Astrocyte (in vitro differentiated cells and primary cell): ENCODE results near the gene CHCHD2. TPM values are rescaled to one million over a fixed set of nuclear protein-coding genes. Genes with fewer than 3 reads are reported as not detected.
A peak's percentile ranks its signal among the peaks of the same experiment; 100 is the strongest.
"Not testable (repeated sequence)": the region's sequence is repeated elsewhere in the genome, so short reads cannot be mapped to it uniquely, and the experiment has no call there.

ENCODE experiments used
- DNase-seq: peaks from one replicate; pipeline ENCODE4 v3.0.0-alpha.2; 2010; ENCODE audit warnings: low read depth
- FAIRE-seq: peaks from 2 replicates; lab custom pipeline; 2011; peaks lifted over from hg19 to GRCh38; lab: Jason Lieb, UNC
- H2AFZ ChIP-seq: 2 replicates; pipeline ENCODE4 v1.6.0; 2012; ENCODE audit warnings: low read depth, low read length, inconsistent platforms
- H3K27ac ChIP-seq: 2 replicates; pipeline ENCODE4 v1.5.1; 2011; ENCODE audit warnings: low read depth, low read length, inconsistent platforms
- H3K27me3 ChIP-seq: 2 replicates; pipeline ENCODE4 v1.6.0; 2011; ENCODE audit warnings: low read length, inconsistent platforms; ENCODE audit not compliant: insufficient read depth
- H3K36me3 ChIP-seq: 2 replicates; pipeline ENCODE4 v1.5.1; 2011; ENCODE audit warnings: low read length, inconsistent platforms; ENCODE audit not compliant: insufficient read depth
- H3K4me1 ChIP-seq: 2 replicates; pipeline ENCODE4 v1.5.1; 2011; ENCODE audit warnings: low read length, inconsistent platforms; ENCODE audit not compliant: insufficient read depth
- H3K4me2 ChIP-seq: 2 replicates; pipeline ENCODE4 v1.6.0; 2012; ENCODE audit warnings: low read length, inconsistent platforms
- H3K4me3 ChIP-seq: 2 replicates; pipeline ENCODE4 v1.5.1; 2011; ENCODE audit warnings: low read depth, mild to moderate bottlenecking, low read length, inconsistent platforms; ENCODE audit not compliant: insufficient read depth
- H3K79me2 ChIP-seq: 2 replicates; pipeline ENCODE4 v1.6.0; 2012; ENCODE audit warnings: mild to moderate bottlenecking, low read length, inconsistent platforms; ENCODE audit not compliant: insufficient read depth
- H3K9ac ChIP-seq: 2 replicates; pipeline ENCODE4 v1.6.0; 2012; ENCODE audit warnings: mild to moderate bottlenecking, low read length, inconsistent platforms
- H3K9me3 ChIP-seq: 2 replicates; pipeline ENCODE4 v1.5.1; 2012; ENCODE audit warnings: low read depth, mild to moderate bottlenecking, low read length, inconsistent platforms; ENCODE audit not compliant: insufficient read depth
- H4K20me1 ChIP-seq: 2 replicates; pipeline ENCODE4 v1.6.0; 2012; ENCODE audit warnings: low read length, inconsistent platforms; ENCODE audit not compliant: insufficient read depth
- H3K27ac Mint-ChIP-seq: one replicate; pipeline ENCODE4 v1.8.0; 2021; ENCODE audit warnings: mild to moderate bottlenecking, mixed read lengths; ENCODE audit not compliant: unreplicated experiment
- H3K27me3 Mint-ChIP-seq: one replicate; pipeline ENCODE4 v1.8.0; 2021; ENCODE audit warnings: low read depth, mixed read lengths; ENCODE audit not compliant: unreplicated experiment
- H3K36me3 Mint-ChIP-seq: one replicate; pipeline ENCODE4 v1.8.0; 2021; ENCODE audit warnings: low read depth, mixed read lengths; ENCODE audit not compliant: unreplicated experiment
- H3K4me1 Mint-ChIP-seq: one replicate; pipeline ENCODE4 v1.8.0; 2021; ENCODE audit warnings: low read depth, mixed read lengths; ENCODE audit not compliant: unreplicated experiment
- H3K4me3 Mint-ChIP-seq: one replicate; pipeline ENCODE4 v1.8.0; 2021; ENCODE audit warnings: mild to moderate bottlenecking, moderate library complexity, mixed read lengths; ENCODE audit not compliant: unreplicated experiment
- H3K9me3 Mint-ChIP-seq: one replicate; pipeline ENCODE4 v1.8.0; 2021; ENCODE audit warnings: mild to moderate bottlenecking, mixed read lengths; ENCODE audit not compliant: unreplicated experiment
- EZH2 ChIP-seq: IDR thresholded peaks from 2 replicates; pipeline ENCODE4 v1.6.1; 2012; ENCODE audit warnings: mild to moderate bottlenecking, low read length, inconsistent platforms; ENCODE audit not compliant: insufficient read depth
- total RNA-seq: library from RNA; stranded (reverse); gene quantifications from 2 replicates; pipeline ENCODE4 v1.2.1, GENCODE V29; 2021
- TF ChIP-seq, protein P1 (sequence below): IDR thresholded peaks from 2 replicates; pipeline ENCODE4 v1.5.1; 2011; ENCODE audit warnings: low read depth, mild to moderate bottlenecking, inconsistent platforms, low read length, moderate library complexity; ENCODE audit not compliant: insufficient read depth

Gene CHCHD2
- total RNA-seq, 1 donor from 2014 or later: not detected

- Histone ChIP-seq H3K27me3 (no peaks in the 10 kb centered on the region), H3K4me3 (no peak overlapping the region), H3K9ac (no peak overlapping the region), H3K36me3 (peaks cover 42% of the 10 kb centered on the region), H3K4me2 (no peak overlapping the region), H3K4me1 (peaks cover 6% of the 10 kb centered on the region), H3K79me2 (peaks cover 21% of the 10 kb centered on the region), H4K20me1 (peaks cover 23% of the 10 kb centered on the region), H3K9me3 (no peaks in the 10 kb centered on the region), H2AFZ (no peak overlapping the region), H3K27ac (no peak overlapping the region)
- no peaks in the 10 kb centered on the region for H3K27me3 Mint-ChIP-seq
- H3K4me3 Mint-ChIP-seq: no peak overlapping the region
- no peaks in the 10 kb centered on the region for H3K36me3 Mint-ChIP-seq
- no peak for DNase-seq
- TF ChIP-seq EZH2: no peak
- TF ChIP-seq, protein P1, sequence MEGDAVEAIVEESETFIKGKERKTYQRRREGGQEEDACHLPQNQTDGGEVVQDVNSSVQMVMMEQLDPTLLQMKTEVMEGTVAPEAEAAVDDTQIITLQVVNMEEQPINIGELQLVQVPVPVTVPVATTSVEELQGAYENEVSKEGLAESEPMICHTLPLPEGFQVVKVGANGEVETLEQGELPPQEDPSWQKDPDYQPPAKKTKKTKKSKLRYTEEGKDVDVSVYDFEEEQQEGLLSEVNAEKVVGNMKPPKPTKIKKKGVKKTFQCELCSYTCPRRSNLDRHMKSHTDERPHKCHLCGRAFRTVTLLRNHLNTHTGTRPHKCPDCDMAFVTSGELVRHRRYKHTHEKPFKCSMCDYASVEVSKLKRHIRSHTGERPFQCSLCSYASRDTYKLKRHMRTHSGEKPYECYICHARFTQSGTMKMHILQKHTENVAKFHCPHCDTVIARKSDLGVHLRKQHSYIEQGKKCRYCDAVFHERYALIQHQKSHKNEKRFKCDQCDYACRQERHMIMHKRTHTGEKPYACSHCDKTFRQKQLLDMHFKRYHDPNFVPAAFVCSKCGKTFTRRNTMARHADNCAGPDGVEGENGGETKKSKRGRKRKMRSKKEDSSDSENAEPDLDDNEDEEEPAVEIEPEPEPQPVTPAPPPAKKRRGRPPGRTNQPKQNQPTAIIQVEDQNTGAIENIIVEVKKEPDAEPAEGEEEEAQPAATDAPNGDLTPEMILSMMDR: no peak
- H3K27ac Mint-ChIP-seq: no peak overlapping the region
- no peak for FAIRE-seq
- no peaks in the 10 kb centered on the region for H3K4me1 Mint-ChIP-seq
- H3K9me3 Mint-ChIP-seq: no peaks in the 10 kb centered on the region
Measured at GRCh38 chr7:56099653-56100052, 6.6 kb downstream of the CHCHD2 start.

GRCh38 chr7:56098187-56099008, 7.9 kb downstream of the CHCHD2 start:
- H3K9me3 Mint-ChIP-seq, H3K36me3 Mint-ChIP-seq, H3K27me3 ChIP-seq, H3K79me2 ChIP-seq, H3K4me2 ChIP-seq, H3K27ac Mint-ChIP-seq, H2AFZ ChIP-seq, DNase-seq, H3K9ac ChIP-seq, H3K4me3 ChIP-seq, H3K4me1 Mint-ChIP-seq, H3K27me3 Mint-ChIP-seq, FAIRE-seq, H3K27ac ChIP-seq, H3K9me3 ChIP-seq, H3K4me1 ChIP-seq, H3K4me3 Mint-ChIP-seq: not testable (repeated sequence)
- Histone ChIP-seq H4K20me1 (peaks cover 10% of the 10 kb centered on the region), H3K36me3 (peaks cover 35% of the 10 kb centered on the region)

DNA sequence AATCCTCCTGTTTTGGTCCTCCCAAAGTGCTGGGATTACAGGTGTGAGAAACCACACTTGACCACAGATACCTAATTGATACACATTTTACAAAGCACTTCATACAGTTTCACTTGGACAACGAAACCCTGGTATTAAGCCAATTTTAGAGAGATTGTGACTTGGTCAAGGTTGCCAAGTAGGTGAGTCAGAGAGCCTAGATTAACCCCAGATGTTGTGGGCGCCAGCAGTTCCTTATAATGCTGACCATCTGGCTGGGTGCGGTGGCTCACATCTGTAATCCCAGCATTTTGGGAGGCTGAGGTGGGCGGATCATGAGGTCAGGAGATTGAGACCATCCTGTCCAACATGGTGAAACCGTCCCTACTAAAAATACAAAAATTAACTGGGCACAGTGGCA, 8.6 kb downstream of the CHCHD2 start:
- Histone ChIP-seq H4K20me1 (peaks cover 4% of the 10 kb centered on the region), H3K9me3 (no peaks in the 10 kb centered on the region), H3K36me3 (peaks cover 30% of the 10 kb centered on the region), H2AFZ (no peak overlapping the region), H3K4me1 (peaks cover 11% of the 10 kb centered on the region), H3K27ac (no peak overlapping the region), H3K4me2 (peak overlapping the region; percentile 2), H3K9ac (no peak overlapping the region), H3K4me3 (no peak overlapping the region), H3K79me2 (peaks cover 3% of the 10 kb centered on the region), H3K27me3 (no peaks in the 10 kb centered on the region)
- DNase-seq (peak; percentile 73), FAIRE-seq (no peak)
- H3K27ac Mint-ChIP-seq: no peak overlapping the region
- no peak overlapping the region for H3K4me3 Mint-ChIP-seq
- H3K36me3 Mint-ChIP-seq: no peaks in the 10 kb centered on the region
- TF ChIP-seq, protein P1: no peak
- no peak for TF ChIP-seq EZH2
- no peaks in the 10 kb centered on the region for H3K4me1 Mint-ChIP-seq
- no peaks in the 10 kb centered on the region for H3K9me3 Mint-ChIP-seq
- no peaks in the 10 kb centered on the region for H3K27me3 Mint-ChIP-seq
